Stimulated activated CD4-positive, alpha-beta T cell treated with anti-CD3 and anti-CD28 coated beads, Interleukin-4, amount 100 ng/mL, for 4 hours (primary cell): ENCODE data around the gene CDC5L.

Experiments used
- DNase-seq, 2 experiments: peaks; one replicate each; pipeline ENCODE4 v3.0.0-alpha.2; 2020

Gene CDC5L

GRCh38 chr6:44375071-44375470 lies 12.4 kb upstream of the CDC5L start:
- no peak for DNase-seq

GRCh38 chr6:44377484-44377883 lies 10.0 kb upstream of the CDC5L start:
- DNase-seq, result no peak

GRCh38 chr6:44377971-44378370 lies 9.5 kb upstream of the CDC5L start:
- DNase-seq, result no peak

- no peak for DNase-seq
These were observed 5.8 kb upstream of the CDC5L start for GRCh38 chr6:44381739-44382138.

GRCh38 chr6:44386364-44386928 lies 1.1 kb upstream of the CDC5L start:
- DNase-seq, result no peak

GRCh38 chr6:44386929-44387345 lies 569 bp upstream of the CDC5L start:
- no peak for DNase-seq

- DNase-seq, result no peak
These were observed 605 bp downstream of the CDC5L start for GRCh38 chr6:44388135-44388487.

GRCh38 chr6:44388887-44389286 lies 1.4 kb downstream of the CDC5L start:
- DNase-seq, result no peak

GRCh38 chr6:44390158-44390683 lies 2.7 kb downstream of the CDC5L start:
- DNase-seq, result no peak

GRCh38 chr6:44395501-44395900 lies 8.0 kb downstream of the CDC5L start:
- no peak for DNase-seq

- no peak for DNase-seq
These were observed 9.5 kb downstream of the CDC5L start for GRCh38 chr6:44396968-44397367.

- no peak for DNase-seq
These were observed 10.1 kb downstream of the CDC5L start for GRCh38 chr6:44397424-44398164.

- no peak for DNase-seq
These were observed 12.5 kb downstream of the CDC5L start for GRCh38 chr6:44399991-44400390.

- no peak for DNase-seq
These were observed 13.1 kb downstream of the CDC5L start for GRCh38 chr6:44400572-44400971.

- DNase-seq, result no peak
These were observed 13.6 kb downstream of the CDC5L start for GRCh38 chr6:44401138-44401537.

GRCh38 chr6:44404022-44404714 lies 16.7 kb downstream of the CDC5L start:
- DNase-seq, result no peak

- no peak for DNase-seq
These were observed 17.2 kb downstream of the CDC5L start for GRCh38 chr6:44404715-44405099.

- no peak for DNase-seq
These were observed 20.6 kb downstream of the CDC5L start for GRCh38 chr6:44407951-44408670.

GRCh38 chr6:44409207-44409794 lies 21.8 kb downstream of the CDC5L start:
- no peak for DNase-seq

- no peak for DNase-seq
These were observed 22.9 kb downstream of the CDC5L start for GRCh38 chr6:44410363-44410762.

GRCh38 chr6:44411141-44411540 lies 23.6 kb downstream of the CDC5L start:
- DNase-seq, result no peak

GRCh38 chr6:44415449-44415848 lies 27.9 kb downstream of the CDC5L start:
- no peak for DNase-seq

- no peak for DNase-seq
These were observed 28.5 kb downstream of the CDC5L start for GRCh38 chr6:44415873-44416502.
